Keratinocyte (primary cell): Measurements from ENCODE around the gene KRT79. TPM values are rescaled to one million over a fixed set of nuclear protein-coding genes. Genes with fewer than 3 reads are reported as not detected.

ENCODE experiments used
- DNase-seq: peaks from one replicate; pipeline ENCODE4 v3.0.0-alpha.2; 2011; ENCODE audit warnings: low read depth, missing footprints, low spot score
- FAIRE-seq: peaks from 2 replicates; lab custom pipeline; 2011; peaks lifted over from hg19 to GRCh38; lab: Jason Lieb, UNC
- H2AFZ ChIP-seq: 2 replicates; pipeline ENCODE4 v1.6.0; 2012; ENCODE audit warnings: low read length, control low read depth, inconsistent platforms; ENCODE audit not compliant: control insufficient read depth
- H3K27ac ChIP-seq: 2 replicates; pipeline ENCODE4 v1.5.1; 2011; ENCODE audit warnings: low read length; ENCODE audit not compliant: control insufficient read depth, insufficient read depth
- H3K27me3 ChIP-seq: 3 replicates; pipeline ENCODE4 v1.6.0; 2011; ENCODE audit warnings: low read length; ENCODE audit not compliant: control insufficient read depth, insufficient read depth; ENCODE audit errors: extremely low read depth
- H3K36me3 ChIP-seq, 2 experiments: 2 replicates in 1 of 2; 3 replicates in 1 of 2; pipeline ENCODE4 v1.5.1; 2011; ENCODE audit warnings: low read length in 2 of 2, mild to moderate bottlenecking in 1 of 2; ENCODE audit not compliant: control insufficient read depth in 2 of 2, insufficient read depth in 2 of 2; ENCODE audit errors: extremely low read depth in 1 of 2
- H3K4me1 ChIP-seq: 3 replicates; pipeline ENCODE4 v1.5.1; 2011; ENCODE audit warnings: low read length; ENCODE audit not compliant: control insufficient read depth, insufficient read depth; ENCODE audit errors: extremely low read depth
- H3K4me2 ChIP-seq: 3 replicates; pipeline ENCODE4 v1.6.0; 2011; ENCODE audit warnings: low read depth, low read length; ENCODE audit not compliant: control insufficient read depth, insufficient read depth; ENCODE audit errors: extremely low read depth
- H3K4me3 ChIP-seq, 3 experiments: fragments of 200-600 bp in 1 of 3; sonication (generic) in 1 of 3; 2 replicates in 2 of 3; 3 replicates in 1 of 3; pipeline ENCODE4 v1.5.1; 2011 to 2016; ENCODE audit warnings: low read length in 3 of 3, mild to moderate bottlenecking in 3 of 3, control low read depth in 2 of 3, inconsistent platforms in 1 of 3, low read depth in 1 of 3, mixed read lengths in 1 of 3, mixed run types in 1 of 3, moderate library complexity in 1 of 3; ENCODE audit not compliant: control insufficient read depth in 2 of 3, insufficient read depth in 2 of 3; ENCODE audit errors: extremely low read depth in 1 of 3
- H3K79me2 ChIP-seq: 2 replicates; pipeline ENCODE4 v1.6.0; 2012; ENCODE audit warnings: low read length; ENCODE audit not compliant: control insufficient read depth, insufficient read depth
- H3K9ac ChIP-seq: 3 replicates; pipeline ENCODE4 v1.6.0; 2011; ENCODE audit warnings: low read length; ENCODE audit not compliant: control insufficient read depth, insufficient read depth; ENCODE audit errors: extremely low read depth
- H3K9me1 ChIP-seq: 3 replicates; pipeline ENCODE4 v1.6.0; 2011; ENCODE audit warnings: low read length; ENCODE audit not compliant: control insufficient read depth, insufficient read depth; ENCODE audit errors: extremely low read depth
- H3K9me3 ChIP-seq: 2 replicates; pipeline ENCODE4 v1.5.1; 2012; ENCODE audit warnings: low read depth, low read length; ENCODE audit not compliant: control insufficient read depth
- H4K20me1 ChIP-seq: 3 replicates; pipeline ENCODE4 v1.6.0; 2011; ENCODE audit warnings: low read length; ENCODE audit not compliant: control insufficient read depth, insufficient read depth; ENCODE audit errors: extremely low read depth
- CTCF ChIP-seq, 3 experiments: IDR thresholded peaks in 1 of 3; conservative IDR thresholded peaks in 1 of 3; optimal IDR thresholded peaks in 1 of 3; 2 replicates in 2 of 3; 3 replicates in 1 of 3; pipeline versions ENCODE3 to v1.5.1; 2011; ENCODE audit warnings: low read length in 3 of 3, mild to moderate bottlenecking in 3 of 3, moderate library complexity in 2 of 3, control low read depth in 1 of 3, inconsistent platforms in 1 of 3; ENCODE audit not compliant: insufficient read depth in 2 of 3; ENCODE audit errors: extremely low read depth in 1 of 3
- EZH2 ChIP-seq: IDR thresholded peaks from one replicate; pipeline ENCODE4 v1.6.1; 2012; ENCODE audit warnings: inconsistent platforms, mild to moderate bottlenecking, low read length, moderate library complexity
- dilution Hi-C: fragments of 300-500 bp; cut with MboI; formaldehyde crosslinking; loops from one replicate; pipeline ENCODE4 v1.7.0; 2020; ENCODE audit warnings: low sequenced_read_pairs; ENCODE audit not compliant: extremely low pct_ligation_motif_present
- polyA plus RNA-seq, 5 experiments: library from polyadenylated mRNA; depleted of rRNA in 3 of 5; stranded (reverse) in 3 of 5; stranded (forward) in 1 of 5; unstranded in 1 of 5; fragments of >200 nt; gene quantifications; 1 replicate in 1 of 5; 2 replicates in 3 of 5; 3 replicates in 1 of 5; pipeline versions ENCODE4 v1.2.1 to v1.2.3, GENCODE V29; 2011 to 2012; ENCODE audit warnings: missing spikeins in 2 of 5, low read depth in 1 of 5, low replicate concordance in 1 of 5

KRT79 gene
- polyA plus RNA-seq, 1 donor (not counting 4 experiments of a cell fraction or from before 2014, with no cell fraction given): 0.09 TPM

- Histone ChIP-seq H3K9me1 (no peaks in the 10 kb centered on the region), H2AFZ (no peak overlapping the region), H3K79me2 (no peaks in the 10 kb centered on the region), H3K27ac (no peak overlapping the region), H3K4me1 (no peaks in the 10 kb centered on the region), H3K4me3 (no peak overlapping the region), H3K4me2 (no peak overlapping the region), H3K9me3 (no peaks in the 10 kb centered on the region), H3K36me3 (no peaks in the 10 kb centered on the region), H3K27me3 (no peaks in the 10 kb centered on the region), H4K20me1 (no peaks in the 10 kb centered on the region), H3K9ac (no peak overlapping the region)
- FAIRE-seq (no peak), DNase-seq (no peak)
- dilution Hi-C loops: no loop called here
- TF ChIP-seq CTCF (optimal IDR thresholded peaks at IDR 0.05 in 1 of 3, IDR thresholded peaks at IDR 0.05 in 1 of 3, conservative IDR thresholded peaks at IDR 0.05 in 1 of 3; ENCODE audit: extremely low read depth in 1 of 3, insufficient read depth in 2 of 3, low read length in 3 of 3) (no peak), EZH2 (no peak)
These were observed 5.5 kb downstream of the KRT79 start for GRCh38 chr12:52828591-52829021.

- Histone ChIP-seq H3K27ac (no peak overlapping the region), H3K36me3 (no peaks in the 10 kb centered on the region), H3K9me1 (no peaks in the 10 kb centered on the region), H3K4me2 (no peak overlapping the region), H2AFZ (no peak overlapping the region), H3K9me3 (no peaks in the 10 kb centered on the region), H3K4me1 (no peaks in the 10 kb centered on the region), H3K4me3 (no peak overlapping the region), H3K27me3 (no peaks in the 10 kb centered on the region), H3K79me2 (no peaks in the 10 kb centered on the region), H4K20me1 (no peaks in the 10 kb centered on the region), H3K9ac (no peak overlapping the region)
- no peak for TF ChIP-seq EZH2
- no peak for TF ChIP-seq CTCF (optimal IDR thresholded peaks at IDR 0.05 in 1 of 3, IDR thresholded peaks at IDR 0.05 in 1 of 3, conservative IDR thresholded peaks at IDR 0.05 in 1 of 3; ENCODE audit: extremely low read depth in 1 of 3, insufficient read depth in 2 of 3, low read length in 3 of 3)
- dilution Hi-C loops: no loop called here
- no peak for FAIRE-seq
- no peak for DNase-seq
These were observed 6.0 kb downstream of the KRT79 start for GRCh38 chr12:52828156-52828555.
